PFSK-1 (cell line): ENCODE data around the gene GNG12.

Experiments
- FOXP2 ChIP-seq: optimal IDR thresholded peaks from 2 replicates; pipeline ENCODE3; 2011; ENCODE audit warnings: borderline replicate concordance, control low read depth, inconsistent platforms; ENCODE audit not compliant: insufficient read depth; ENCODE audit errors: extremely low read length, extremely low read depth
- POLR2AphosphoS5 ChIP-seq: IDR thresholded peaks from 2 replicates; pipeline ENCODE4 v1.6.1; 2012; ENCODE audit warnings: low read depth, mild to moderate bottlenecking, control low read depth, low read length, moderate library complexity
- REST ChIP-seq, 2 experiments: IDR thresholded peaks; 2 replicates each; pipeline versions ENCODE4 v1.6.1 to v1.8.0; 2011 to 2012; ENCODE audit warnings: low read depth in 2 of 2, low read length in 2 of 2, control low read depth in 1 of 2, inconsistent platforms in 1 of 2, mild to moderate bottlenecking in 1 of 2, moderate library complexity in 1 of 2; ENCODE audit not compliant: insufficient read depth in 1 of 2
- SIN3A ChIP-seq: IDR thresholded peaks from 2 replicates; pipeline ENCODE4 v1.6.1; 2012; ENCODE audit warnings: mild to moderate bottlenecking, low read length, moderate library complexity, borderline replicate concordance; ENCODE audit not compliant: insufficient read depth
- TAF1 ChIP-seq: IDR thresholded peaks from 2 replicates; pipeline ENCODE4 v1.6.1; 2012; ENCODE audit warnings: low read length, control low read depth, borderline replicate concordance; ENCODE audit not compliant: insufficient read depth

The GNG12 gene

GRCh38 chr1:67825591-67825990 is 7.7 kb downstream of the GNG12 start:
- TF ChIP-seq SIN3A (no peak), POLR2AphosphoS5 (no peak), REST (IDR thresholded peaks at IDR 0.05; ENCODE audit: insufficient read depth in 1 of 2, low read depth in 2 of 2, low read length in 2 of 2) (no peak), FOXP2 (no peak), TAF1 (no peak)

DNA sequence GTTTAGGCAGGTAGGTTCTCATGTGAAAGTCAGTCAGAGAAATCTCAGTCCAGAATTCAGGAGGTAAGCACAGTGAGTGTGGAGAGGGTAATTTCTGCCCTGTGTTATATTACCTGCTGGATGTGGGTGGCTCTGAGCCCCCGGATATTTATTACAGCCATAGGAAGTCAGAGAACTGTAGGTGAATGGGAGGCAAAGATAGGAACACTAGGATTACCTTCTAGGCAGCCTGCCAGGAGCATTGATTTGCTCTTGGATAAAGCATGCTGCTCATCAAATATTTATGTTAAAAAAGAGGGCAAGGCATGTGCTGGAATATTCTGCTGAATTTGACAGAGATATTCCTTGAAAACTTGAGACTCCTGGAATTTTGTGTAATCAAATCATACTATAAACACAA is 8.5 kb downstream of the GNG12 start:
- TF ChIP-seq REST (IDR thresholded peaks at IDR 0.05; ENCODE audit: insufficient read depth in 1 of 2, low read depth in 2 of 2, low read length in 2 of 2), result no peak
- TF ChIP-seq SIN3A, result no peak
- TF ChIP-seq POLR2AphosphoS5, result no peak
- no peak for TF ChIP-seq TAF1
- TF ChIP-seq FOXP2, result no peak

DNA sequence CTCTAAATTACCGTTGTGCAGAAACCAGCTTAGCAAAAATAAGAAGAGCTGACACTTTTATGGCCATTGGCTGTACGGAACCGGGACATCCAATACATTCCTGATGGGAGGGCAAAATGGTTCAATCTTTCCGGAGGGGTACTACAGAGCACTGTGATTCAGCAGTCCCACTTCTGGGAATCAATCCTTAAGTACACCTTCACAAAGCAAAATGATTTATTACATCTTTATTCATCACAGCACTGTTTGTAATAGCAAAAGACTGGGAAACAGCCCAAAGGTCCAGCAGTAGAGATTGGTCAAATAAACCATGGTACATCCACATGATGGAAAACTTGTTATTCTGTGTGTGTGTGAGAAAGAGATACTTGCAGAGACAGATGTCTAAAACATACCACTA is 9.7 kb downstream of the GNG12 start:
- no peak for TF ChIP-seq POLR2AphosphoS5
- TF ChIP-seq FOXP2, result no peak
- no peak for TF ChIP-seq REST (IDR thresholded peaks at IDR 0.05; ENCODE audit: insufficient read depth in 1 of 2, low read depth in 2 of 2, low read length in 2 of 2)
- no peak for TF ChIP-seq SIN3A
- no peak for TF ChIP-seq TAF1

DNA sequence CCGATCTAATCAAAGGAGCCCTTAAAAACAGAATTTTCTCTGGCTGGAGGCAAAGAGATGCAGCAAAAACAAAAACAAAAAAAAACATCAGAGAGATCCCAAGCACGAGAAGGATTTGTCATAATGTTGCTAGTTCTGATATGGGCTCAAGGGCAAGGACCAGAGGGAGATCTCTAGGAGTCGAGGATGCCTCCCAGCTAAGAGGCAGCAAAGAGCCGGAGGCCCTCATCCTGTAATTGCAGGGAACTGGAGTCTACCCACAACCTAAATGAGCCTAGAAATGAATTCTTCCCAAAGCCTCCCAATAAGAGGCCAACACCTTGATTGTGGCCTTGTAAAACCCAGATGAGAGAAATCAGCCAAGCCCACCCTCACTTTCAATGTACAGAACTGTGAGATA is 12.0 kb downstream of the GNG12 start:
- TF ChIP-seq FOXP2 (no peak), SIN3A (no peak), TAF1 (no peak), POLR2AphosphoS5 (no peak), REST (IDR thresholded peaks at IDR 0.05; ENCODE audit: insufficient read depth in 1 of 2, low read depth in 2 of 2, low read length in 2 of 2) (no peak)
